Measurements from ENCODE around the gene STAT3. TPM values are rescaled to one million over a fixed set of nuclear protein-coding genes. Genes with fewer than 3 reads are reported as not detected.
"Not testable (repeated sequence)": the region's sequence is repeated elsewhere in the genome, so short reads cannot be mapped to it uniquely, and the experiment has no call there.

STAT3 gene
- total RNA-seq, 4 donors from 2014 or later, result 115 to 298 (median 171) TPM

DNA sequence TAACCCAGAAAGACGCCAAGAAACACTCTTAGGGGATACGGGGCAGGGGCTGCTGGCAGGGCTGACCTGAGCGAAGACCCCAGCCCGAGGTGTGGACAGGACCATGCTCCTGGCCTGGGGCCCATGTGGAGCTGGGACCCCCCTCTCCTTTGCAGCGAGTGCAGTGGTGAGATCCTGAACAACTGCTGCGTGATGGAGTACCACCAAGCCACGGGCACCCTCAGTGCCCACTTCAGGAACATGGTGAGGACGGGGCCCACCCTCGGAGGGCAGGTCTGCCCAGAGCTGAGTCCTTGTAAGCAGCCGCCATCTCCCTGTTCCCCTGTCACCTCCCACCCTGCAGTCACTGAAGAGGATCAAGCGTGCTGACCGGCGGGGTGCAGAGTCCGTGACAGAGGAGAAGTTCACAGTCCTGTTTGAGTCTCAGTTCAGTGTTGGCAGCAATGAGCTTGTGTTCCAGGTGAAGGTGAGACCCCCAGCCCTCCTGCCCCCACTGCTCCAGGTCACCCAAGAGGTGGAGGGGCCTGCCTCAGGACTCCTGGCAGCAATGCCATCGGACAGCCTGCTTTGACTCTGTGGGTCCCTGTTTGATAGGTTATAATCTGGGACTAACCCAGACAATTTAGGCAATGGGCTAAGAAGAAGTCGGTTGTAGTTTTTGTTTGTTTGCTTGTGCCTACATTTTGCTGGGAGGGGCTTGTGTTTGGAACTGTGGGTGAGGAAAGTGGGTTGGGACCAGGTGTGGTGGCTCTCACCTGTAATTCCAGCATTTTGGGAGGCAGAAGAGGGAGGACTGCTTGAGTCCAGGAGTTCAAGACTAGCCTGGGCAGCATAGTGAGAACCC lies 83.8 kb downstream of the STAT3 start:
- intact Hi-C loops (cut with DNase I; ENCODE audit: low total_unique reads), result no loop called here
- no peaks in the 10 kb centered on the region for H3K9me3 ChIP-seq
- no peaks in the 10 kb centered on the region for H3K36me3 ChIP-seq
- no peak for TF ChIP-seq CTCF (IDR thresholded peaks at IDR 0.05)
- TF ChIP-seq POLR2A (IDR thresholded peaks at IDR 0.05), result no peak
- no peak for DNase-seq
- no peaks in the 10 kb centered on the region for H3K27me3 ChIP-seq
- H3K27ac ChIP-seq, result no peak overlapping the region
- H3K4me3 ChIP-seq, result no peak overlapping the region
- no peaks in the 10 kb centered on the region for H3K4me1 ChIP-seq

GRCh38 chr17:42303694-42304093 lies 84.5 kb downstream of the STAT3 start:
- TF ChIP-seq CTCF (IDR thresholded peaks at IDR 0.05), result no peak
- TF ChIP-seq POLR2A (IDR thresholded peaks at IDR 0.05), result no peak
- Histone ChIP-seq H3K27me3 (no peaks in the 10 kb centered on the region), H3K27ac (no peak overlapping the region), H3K9me3 (no peaks in the 10 kb centered on the region), H3K4me3 (no peak overlapping the region), H3K36me3 (no peaks in the 10 kb centered on the region), H3K4me1 (no peaks in the 10 kb centered on the region)
- intact Hi-C loops (cut with DNase I; ENCODE audit: low total_unique reads), result no loop called here
- no peak for DNase-seq

- Histone ChIP-seq H3K9me3 (no peaks in the 10 kb centered on the region), H3K27ac (no peak overlapping the region), H3K4me1 (no peaks in the 10 kb centered on the region), H3K36me3 (no peaks in the 10 kb centered on the region), H3K4me3 (no peak overlapping the region), H3K27me3 (no peaks in the 10 kb centered on the region)
- intact Hi-C loops (cut with DNase I; ENCODE audit: low total_unique reads), result no loop called here
- TF ChIP-seq POLR2A (IDR thresholded peaks at IDR 0.05), result no peak
- TF ChIP-seq CTCF (IDR thresholded peaks at IDR 0.05), result no peak
- DNase-seq, result no peak
These were observed 87.2 kb downstream of the STAT3 start for GRCh38 chr17:42301022-42301421.

DNA sequence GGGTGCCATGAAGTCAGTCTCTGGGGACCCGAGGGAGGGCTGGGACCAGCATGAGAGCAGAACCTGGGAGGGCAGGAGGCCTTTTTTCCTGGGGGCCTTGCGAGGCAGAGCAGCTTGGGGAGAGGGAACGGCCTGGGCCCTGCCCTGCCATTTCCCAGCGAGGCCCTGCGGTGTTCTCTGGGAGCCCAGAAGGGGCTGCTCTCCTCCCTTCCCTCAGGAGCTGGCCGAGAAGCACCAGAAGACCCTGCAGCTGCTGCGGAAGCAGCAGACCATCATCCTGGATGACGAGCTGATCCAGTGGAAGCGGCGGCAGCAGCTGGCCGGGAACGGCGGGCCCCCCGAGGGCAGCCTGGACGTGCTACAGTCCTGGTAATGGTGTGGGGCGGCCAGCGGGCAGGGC lies 88.3 kb downstream of the STAT3 start:
- H3K36me3 ChIP-seq; DNase-seq; intact Hi-C loops (cut with DNase I; ENCODE audit: low total_unique reads): not testable (repeated sequence)

GRCh38 chr17:42299361-42299760 lies 88.9 kb downstream of the STAT3 start:
- intact Hi-C loops (cut with DNase I; ENCODE audit: low total_unique reads); H3K27me3 ChIP-seq; H3K36me3 ChIP-seq; DNase-seq; H3K4me1 ChIP-seq; H3K4me3 ChIP-seq; H3K27ac ChIP-seq; H3K9me3 ChIP-seq: not testable (repeated sequence)

More for the DNA sequence above, 88.3 kb downstream of the STAT3 start:
- H3K9me3 ChIP-seq, H3K27ac ChIP-seq, H3K4me3 ChIP-seq, H3K27me3 ChIP-seq, H3K4me1 ChIP-seq: not testable (repeated sequence)

- DNase-seq; H3K9me3 ChIP-seq; H3K36me3 ChIP-seq; H3K27ac ChIP-seq; H3K4me3 ChIP-seq; H3K4me1 ChIP-seq; intact Hi-C loops (cut with DNase I; ENCODE audit: low total_unique reads); H3K27me3 ChIP-seq: not testable (repeated sequence)
These were observed 90.5 kb downstream of the STAT3 start for GRCh38 chr17:42297775-42298174.

DNA sequence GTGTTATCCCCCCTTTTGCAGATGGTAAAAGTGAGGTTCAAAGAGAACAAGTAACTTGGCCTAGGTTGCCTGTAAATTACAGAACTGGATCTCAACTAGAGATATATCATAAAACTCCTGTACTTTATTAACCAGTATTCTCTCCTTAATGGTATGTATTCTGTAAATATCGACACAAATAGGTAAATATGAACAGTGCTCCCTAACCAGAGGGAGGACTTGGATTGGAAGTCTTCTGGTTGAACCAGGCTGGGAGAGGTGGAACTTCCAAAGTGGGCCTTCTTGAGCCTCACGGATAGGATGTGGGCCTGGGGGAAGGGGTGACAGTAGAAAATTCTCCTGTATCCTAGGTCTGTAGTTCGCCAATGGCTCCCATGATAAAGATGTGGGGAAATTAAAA lies 92.2 kb downstream of the STAT3 start:
- Histone ChIP-seq H3K9me3 (no peaks in the 10 kb centered on the region), H3K36me3 (no peaks in the 10 kb centered on the region), H3K27me3 (no peaks in the 10 kb centered on the region), H3K4me3 (no peak overlapping the region), H3K27ac (no peak overlapping the region), H3K4me1 (no peaks in the 10 kb centered on the region)
- TF ChIP-seq POLR2A (IDR thresholded peaks at IDR 0.05), result no peak
- no peak for TF ChIP-seq CTCF (IDR thresholded peaks at IDR 0.05)
- DNase-seq, result no peak
- intact Hi-C loops (cut with DNase I; ENCODE audit: low total_unique reads), result no loop called here
